ENCODE measurements around the gene TAOK2.

The TAOK2 gene

DNA sequence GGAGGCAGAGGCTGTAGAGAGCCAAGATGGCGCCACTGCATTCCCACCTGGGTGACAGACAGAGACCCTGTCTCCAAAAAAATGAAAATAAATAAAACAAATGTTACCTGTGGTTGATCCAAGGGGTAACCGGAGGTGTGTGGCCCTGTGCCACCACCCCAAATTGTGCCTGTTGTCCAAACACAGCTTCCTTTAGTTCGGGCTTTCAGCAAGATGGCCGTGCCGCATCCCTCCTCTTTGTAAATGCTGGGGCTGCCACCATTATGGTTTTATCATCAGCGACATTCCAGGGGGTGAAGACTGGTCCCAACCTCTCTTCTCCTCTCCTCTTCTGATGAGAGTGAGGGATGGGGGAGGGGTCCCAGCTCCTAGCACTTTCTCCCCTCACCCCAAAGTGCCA lies 49.2 kb downstream of the TAOK2 start, which contains the start of gene C16orf92:
Gene C16orf92, plus strand, starts transcription at position 312 of the 400 bp plus-strand sequence. CDS start 143 bp downstream, outside the sequence.
- TF ChIP-seq TAF1 (IDR thresholded peaks at IDR 0.05; ENCODE audit: borderline replicate concordance, low read depth, low read length) (no peak), POLR2AphosphoS5 (IDR thresholded peaks at IDR 0.05; ENCODE audit: low read depth, low read length) (no peak), POLR2A (IDR thresholded peaks at IDR 0.05; ENCODE audit: low read depth, low read length) (no peak)
- no peak for DNase-seq (ENCODE audit: insufficient read length)
- no peak for FAIRE-seq

DNA sequence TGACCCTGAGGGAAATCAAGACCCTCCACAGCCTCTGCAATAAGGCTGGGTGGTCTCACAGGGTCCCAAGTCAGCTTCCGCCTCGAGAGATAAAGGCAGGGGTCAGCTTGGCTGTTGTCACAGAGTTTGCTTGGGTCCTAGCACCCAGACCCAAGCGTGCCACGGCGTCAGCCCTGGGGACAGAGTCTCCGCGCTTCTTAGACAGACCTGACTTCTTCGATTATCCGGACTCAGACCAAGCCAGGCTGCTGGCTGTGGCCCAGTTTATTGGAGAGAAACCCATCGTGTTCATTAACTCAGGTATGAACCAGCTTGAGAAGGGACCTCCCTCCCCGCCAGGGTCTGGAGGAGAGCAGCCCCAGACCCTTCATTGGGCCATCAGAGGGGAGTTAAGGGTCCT lies 49.9 kb downstream of the TAOK2 start:
- DNase-seq (ENCODE audit: insufficient read length), result no peak
- TF ChIP-seq TAF1 (IDR thresholded peaks at IDR 0.05; ENCODE audit: borderline replicate concordance, low read depth, low read length) (no peak), POLR2A (IDR thresholded peaks at IDR 0.05; ENCODE audit: low read depth, low read length) (no peak), POLR2AphosphoS5 (IDR thresholded peaks at IDR 0.05; ENCODE audit: low read depth, low read length) (no peak)
- FAIRE-seq, result no peak

GRCh38 chr16:30024451-30024850 lies 50.8 kb downstream of the TAOK2 start:
- DNase-seq (ENCODE audit: insufficient read length), result no peak
- TF ChIP-seq POLR2A (IDR thresholded peaks at IDR 0.05; ENCODE audit: low read depth, low read length), result no peak
- TF ChIP-seq POLR2AphosphoS5 (IDR thresholded peaks at IDR 0.05; ENCODE audit: low read depth, low read length), result no peak
- no peak for TF ChIP-seq TAF1 (IDR thresholded peaks at IDR 0.05; ENCODE audit: borderline replicate concordance, low read depth, low read length)
- no peak for FAIRE-seq

- no peak for DNase-seq (ENCODE audit: insufficient read length)
- no peak for FAIRE-seq
- no peak for TF ChIP-seq POLR2A (IDR thresholded peaks at IDR 0.05; ENCODE audit: low read depth, low read length)
- TF ChIP-seq TAF1 (IDR thresholded peaks at IDR 0.05; ENCODE audit: borderline replicate concordance, low read depth, low read length), result no peak
- TF ChIP-seq POLR2AphosphoS5 (IDR thresholded peaks at IDR 0.05; ENCODE audit: low read depth, low read length), result no peak
Measured at GRCh38 chr16:30025156-30025555, 51.5 kb downstream of the TAOK2 start.

DNA sequence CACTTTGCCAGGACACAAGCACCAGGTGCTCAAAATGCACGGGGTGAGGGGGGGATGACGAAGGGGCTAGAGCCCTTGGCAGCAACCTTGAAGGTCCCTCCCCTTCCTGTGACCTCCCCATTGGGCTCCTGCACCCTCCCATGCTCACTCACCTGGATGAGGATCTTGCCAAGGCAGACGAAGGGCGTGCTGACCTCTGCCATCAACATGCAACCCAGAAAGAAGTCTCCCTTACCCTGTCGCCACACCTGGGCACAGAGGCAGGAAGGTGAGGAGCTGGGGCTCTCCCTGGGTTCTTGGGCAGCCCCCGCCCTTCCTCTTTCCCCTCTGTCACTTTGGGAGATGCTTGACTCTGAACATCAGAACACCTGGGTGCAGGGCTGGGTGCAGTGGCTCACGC lies 51.9 kb downstream of the TAOK2 start:
- TF ChIP-seq POLR2AphosphoS5 (IDR thresholded peaks at IDR 0.05; ENCODE audit: low read depth, low read length) (no peak), POLR2A (IDR thresholded peaks at IDR 0.05; ENCODE audit: low read depth, low read length) (no peak), TAF1 (IDR thresholded peaks at IDR 0.05; ENCODE audit: borderline replicate concordance, low read depth, low read length) (no peak)
- DNase-seq (ENCODE audit: insufficient read length) (no peak), FAIRE-seq (no peak)

DNA sequence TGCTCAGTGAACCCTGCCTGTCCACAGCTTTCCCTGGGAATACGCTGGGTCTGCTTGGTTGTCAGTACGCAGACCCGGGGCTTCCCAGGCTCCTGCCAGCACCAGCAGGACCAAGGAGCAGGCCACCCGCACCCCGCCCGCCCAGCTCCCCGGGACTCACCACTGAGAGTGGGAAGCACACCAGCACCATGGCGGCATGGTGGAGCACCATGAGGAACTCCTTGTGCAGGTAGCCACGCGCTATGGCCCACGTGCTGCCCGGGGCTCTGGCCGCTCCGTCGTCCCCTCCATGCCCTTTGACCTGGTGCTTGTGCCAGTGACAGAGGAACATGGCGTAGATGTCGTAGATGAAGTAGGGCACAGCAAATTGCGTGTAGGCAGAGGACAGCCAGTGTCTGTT lies 52.8 kb downstream of the TAOK2 start:
- TF ChIP-seq POLR2AphosphoS5 (IDR thresholded peaks at IDR 0.05; ENCODE audit: low read depth, low read length) (no peak), TAF1 (IDR thresholded peaks at IDR 0.05; ENCODE audit: borderline replicate concordance, low read depth, low read length) (no peak), POLR2A (IDR thresholded peaks at IDR 0.05; ENCODE audit: low read depth, low read length) (no peak)
- DNase-seq (ENCODE audit: insufficient read length) (no peak), FAIRE-seq (no peak)

DNA sequence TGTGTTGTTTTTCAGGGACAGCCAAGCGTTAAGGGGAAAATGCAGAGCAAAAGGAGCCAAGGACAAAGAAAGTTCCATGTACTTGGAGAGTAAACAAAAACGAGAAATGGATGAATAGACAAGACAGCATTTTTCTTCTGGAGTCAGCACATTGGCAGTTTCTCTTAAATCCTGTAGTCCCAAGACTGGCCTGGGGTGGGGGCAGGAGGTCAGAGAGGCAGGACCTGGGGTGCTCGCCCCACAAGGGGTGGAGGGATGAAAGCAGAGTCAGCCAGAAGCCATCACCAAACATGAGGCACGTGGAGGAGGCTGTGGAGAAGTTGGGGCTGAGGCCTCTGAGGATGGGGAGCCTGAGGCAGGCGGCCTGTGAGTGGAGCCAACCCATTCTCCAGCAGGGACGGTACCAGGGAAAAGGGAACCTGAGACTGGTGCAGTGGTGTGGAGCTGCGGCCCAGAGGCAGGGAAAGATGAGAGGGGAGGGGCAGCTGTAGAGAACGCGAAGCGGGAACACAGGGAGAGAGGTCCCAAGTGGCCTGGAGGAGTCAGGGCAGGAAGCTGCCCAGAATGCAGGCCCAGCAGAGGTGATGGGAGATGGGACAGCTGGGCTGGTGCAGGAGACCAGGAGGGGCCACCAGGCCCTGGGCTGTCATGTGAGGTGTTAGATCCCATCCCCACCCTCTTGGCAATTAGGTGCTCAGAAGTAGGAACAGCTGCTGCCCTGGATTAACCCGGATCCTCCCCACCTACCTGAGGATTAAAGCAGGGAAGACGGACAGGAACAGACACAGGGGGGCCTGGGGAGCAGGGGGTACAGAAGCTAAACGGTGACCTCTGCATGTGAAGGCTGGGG lies 54.1 kb downstream of the TAOK2 start:
- TF ChIP-seq POLR2AphosphoS5 (IDR thresholded peaks at IDR 0.05; ENCODE audit: low read depth, low read length), result no peak
- FAIRE-seq (no peak), DNase-seq (ENCODE audit: insufficient read length) (no peak)

DNA sequence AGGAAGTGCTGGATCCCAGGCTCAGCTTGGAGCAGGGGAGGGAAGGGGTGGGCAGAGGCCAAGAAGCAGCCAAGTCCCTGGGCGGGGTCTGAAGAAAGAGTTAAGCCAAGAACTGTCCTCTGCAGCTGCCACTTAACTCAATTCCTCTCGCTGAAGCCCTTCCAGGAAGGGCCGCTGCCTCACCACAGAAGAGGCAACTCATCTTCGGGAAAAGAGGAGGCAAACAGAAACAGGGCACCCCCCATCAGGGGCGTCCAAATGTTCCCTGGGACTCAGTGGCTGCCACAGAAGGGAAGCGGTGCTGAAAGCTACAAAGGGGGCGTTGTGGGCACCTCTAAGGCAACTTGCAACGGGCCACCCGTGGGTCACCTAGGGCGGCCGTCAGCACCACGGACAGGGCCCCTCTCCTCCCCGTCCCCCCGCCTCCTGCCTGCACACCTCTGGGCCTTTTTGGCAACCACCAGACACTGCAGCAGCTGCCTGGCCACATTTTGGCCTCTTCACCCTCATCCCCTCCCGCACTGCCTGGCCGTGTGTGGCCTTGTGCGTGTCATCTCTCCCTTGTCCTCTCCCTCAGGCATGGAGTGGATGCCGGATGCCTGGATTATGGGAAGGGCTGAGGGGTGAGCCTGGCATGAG lies 54.9 kb downstream of the TAOK2 start:
- TF ChIP-seq POLR2AphosphoS5 (IDR thresholded peaks at IDR 0.05; ENCODE audit: low read depth, low read length), result no peak
- FAIRE-seq (no peak), DNase-seq (ENCODE audit: insufficient read length) (no peak)

DNA sequence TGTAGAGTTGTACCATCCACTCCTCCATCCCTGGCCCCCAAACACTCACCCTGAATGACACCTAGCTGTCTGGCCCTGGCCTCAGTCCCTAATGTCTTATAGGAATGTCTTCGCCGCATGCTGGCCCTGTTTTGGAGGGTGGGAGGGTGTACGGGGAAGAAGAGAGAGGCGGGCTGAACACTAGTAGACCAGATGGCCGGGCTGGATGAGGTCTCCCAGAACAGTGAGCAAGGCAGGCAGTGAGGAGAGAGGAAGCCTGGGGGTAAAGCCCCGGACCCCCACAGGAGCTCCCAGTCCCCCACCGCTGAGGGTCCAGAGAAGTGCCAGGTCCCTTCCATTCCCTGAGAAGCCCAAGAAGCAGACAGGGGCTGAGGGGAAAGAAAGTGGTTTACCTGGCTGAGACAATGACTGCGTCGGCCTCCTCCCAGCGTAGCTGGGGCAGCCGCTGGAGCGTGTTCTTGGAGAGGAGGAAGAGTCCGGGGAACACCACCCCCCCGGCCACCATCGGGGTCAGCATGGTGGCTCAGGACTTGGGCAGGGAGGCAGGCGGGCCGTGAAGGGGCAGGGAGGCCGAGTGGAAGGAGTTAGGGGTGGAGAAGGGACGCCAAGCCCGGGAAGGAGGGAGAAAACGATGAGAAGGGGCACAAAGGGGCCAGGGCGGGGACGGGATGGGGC lies 56.5 kb downstream of the TAOK2 start:
- no peak for FAIRE-seq
- no peak for TF ChIP-seq TAF1 (IDR thresholded peaks at IDR 0.05; ENCODE audit: borderline replicate concordance, low read depth, low read length)
- no peak for TF ChIP-seq POLR2A (IDR thresholded peaks at IDR 0.05; ENCODE audit: low read depth, low read length)
- TF ChIP-seq POLR2AphosphoS5 (IDR thresholded peaks at IDR 0.05; ENCODE audit: low read depth, low read length), result no peak
- DNase-seq (ENCODE audit: insufficient read length), result no peak

DNA sequence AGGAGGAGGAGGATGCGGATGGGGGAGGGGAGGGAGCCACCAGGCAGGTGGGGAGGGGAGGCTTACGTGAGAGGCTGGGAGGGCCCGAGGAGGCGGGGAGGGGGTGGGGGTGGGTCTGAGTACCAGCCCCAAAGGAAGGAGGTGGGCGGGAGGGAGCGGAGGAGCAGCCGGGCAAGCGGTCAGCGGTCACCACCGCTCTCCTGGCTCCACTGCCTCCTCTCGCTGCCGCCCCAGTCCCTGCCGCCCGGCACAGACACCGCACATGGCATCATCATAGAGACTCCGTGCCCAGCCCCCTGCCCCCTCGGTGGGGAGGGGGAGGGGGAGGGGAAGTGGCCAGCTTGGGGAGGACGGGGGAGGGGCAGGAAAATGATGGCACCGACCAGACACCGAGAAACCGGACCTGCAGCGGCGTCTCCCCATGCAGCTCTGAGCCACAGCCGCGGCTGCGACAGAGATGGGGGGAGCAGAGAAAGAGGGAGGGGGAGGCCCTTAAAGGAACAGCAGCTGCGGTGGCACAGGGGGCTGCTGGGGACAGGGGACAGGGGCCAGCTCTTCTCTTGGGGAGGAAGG lies 57.3 kb downstream of the TAOK2 start, which contains the start of gene TLCD3B:
Gene TLCD3B, minus strand, starts transcription at position 431 of the 573 bp plus-strand sequence. CDS start 744 bp downstream, outside the sequence.
- TF ChIP-seq POLR2A (IDR thresholded peaks at IDR 0.05; ENCODE audit: low read depth, low read length), result no peak
- no peak for TF ChIP-seq POLR2AphosphoS5 (IDR thresholded peaks at IDR 0.05; ENCODE audit: low read depth, low read length)
- no peak for TF ChIP-seq TAF1 (IDR thresholded peaks at IDR 0.05; ENCODE audit: borderline replicate concordance, low read depth, low read length)
- FAIRE-seq (no peak), DNase-seq (ENCODE audit: insufficient read length) (no peak)

DNA sequence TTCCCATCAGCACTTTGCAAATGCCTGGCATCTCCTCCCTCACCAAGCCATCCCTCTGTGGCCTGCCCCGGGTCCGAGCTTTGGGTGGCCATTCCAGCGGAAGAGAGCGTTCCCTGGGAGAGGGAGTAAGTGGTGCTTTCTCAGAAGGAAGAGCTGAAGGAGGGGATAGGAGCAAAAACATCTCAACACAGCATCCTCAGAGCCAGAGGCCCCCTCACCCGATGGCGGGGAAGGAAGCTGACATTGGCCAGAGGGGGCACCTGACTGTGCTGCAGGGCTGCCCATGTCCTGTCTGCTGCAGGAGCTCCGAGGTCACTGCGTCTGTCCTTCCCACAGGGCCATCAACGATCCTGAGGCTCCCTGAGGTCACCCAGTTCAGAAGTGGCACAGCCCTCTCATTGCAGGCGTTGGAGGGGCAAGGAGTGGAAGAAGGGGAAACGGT lies 57.8 kb downstream of the TAOK2 start:
- no peak for TF ChIP-seq POLR2AphosphoS5 (IDR thresholded peaks at IDR 0.05; ENCODE audit: low read depth, low read length)
- no peak for TF ChIP-seq POLR2A (IDR thresholded peaks at IDR 0.05; ENCODE audit: low read depth, low read length)
- TF ChIP-seq TAF1 (IDR thresholded peaks at IDR 0.05; ENCODE audit: borderline replicate concordance, low read depth, low read length), result no peak
- DNase-seq (ENCODE audit: insufficient read length) (no peak), FAIRE-seq (no peak)

All from GM12892 (cell line).